HG03575 (cell line): ENCODE data around the gene C2.
A peak's percentile ranks its signal among the peaks of the same experiment; 100 is the strongest.

ENCODE experiments used
- ATAC-seq: cut with Tn5 transposase; IDR thresholded peaks from one replicate; pipeline ENCODE4 v1.9.1; 2021; ENCODE audit not compliant: unreplicated experiment, insufficient number of reproducible peaks, low FRiP score; ENCODE audit errors: extremely low read depth

Gene C2

GRCh38 chr6:31948306-31948705 is 20.8 kb downstream of the C2 start:
- no peak for ATAC-seq

GRCh38 chr6:31948753-31949413 is 21.4 kb downstream of the C2 start:
- no peak for ATAC-seq

- ATAC-seq = no peak
Observed at GRCh38 chr6:31949926-31950548, 22.5 kb downstream of the C2 start.

- ATAC-seq = no peak
Observed at GRCh38 chr6:31952140-31952805, 24.8 kb downstream of the C2 start.

- no peak for ATAC-seq
Observed at GRCh38 chr6:31952890-31953289, 25.4 kb downstream of the C2 start.

- no peak for ATAC-seq
Observed at GRCh38 chr6:31954511-31954910, 27.0 kb downstream of the C2 start.

GRCh38 chr6:31956796-31957195 is 29.3 kb downstream of the C2 start:
- ATAC-seq = no peak

GRCh38 chr6:31958412-31958740 is 30.9 kb downstream of the C2 start:
- ATAC-seq = no peak

GRCh38 chr6:31958741-31959739 is 31.5 kb downstream of the C2 start, which contains the start of the genes NELFE and SKIC2:
Gene NELFE, minus strand, starts transcription at chr6:31958971. Its CDS starts 525 bp downstream, at chr6:31958446.
Gene SKIC2, plus strand, starts transcription at chr6:31959175. Its CDS starts 18 bp downstream, at chr6:31959193.
- peak; percentile 73 for ATAC-seq

GRCh38 chr6:31961616-31962015 is 34.1 kb downstream of the C2 start:
- ATAC-seq = no peak

- ATAC-seq = no peak
Observed at GRCh38 chr6:31963921-31964320, 36.4 kb downstream of the C2 start.

GRCh38 chr6:31965700-31966099 is 38.2 kb downstream of the C2 start:
- no peak for ATAC-seq

- no peak for ATAC-seq
Observed at GRCh38 chr6:31966506-31966905, 39.0 kb downstream of the C2 start.

GRCh38 chr6:31966997-31967925 is 39.7 kb downstream of the C2 start:
- no peak for ATAC-seq

- no peak for ATAC-seq
Observed at GRCh38 chr6:31967926-31968320, 40.4 kb downstream of the C2 start.

- no peak for ATAC-seq
Observed at GRCh38 chr6:31968326-31968725, 40.8 kb downstream of the C2 start.

GRCh38 chr6:31968791-31969711 is 41.5 kb downstream of the C2 start:
- no peak for ATAC-seq
